Neural cell (in vitro differentiated cells): ENCODE results near the gene ABHD14A.

ENCODE experiments used
- EP300 ChIP-seq: fragments of 450-650 bp; conservative IDR thresholded peaks from 2 replicates; pipeline ENCODE4 v1.6.1; 2014; ENCODE audit warnings: antibody characterized with exemption, mild to moderate bottlenecking, moderate library complexity; ENCODE audit not compliant: poor library complexity, severe bottlenecking
- EZH2 ChIP-seq: fragments of 200-600, 300-800 bp; shearing (Covaris generic), sonication (generic); IDR thresholded peaks from 2 replicates; pipeline ENCODE4 v1.6.1; 2014; ENCODE audit warnings: antibody characterized with exemption, low read length, borderline replicate concordance, mild to moderate bottlenecking; ENCODE audit not compliant: insufficient read depth, poor library complexity, severe bottlenecking
- MXI1 ChIP-seq: fragments of 450-650 bp; conservative IDR thresholded peaks from 2 replicates; pipeline ENCODE4 v1.6.1; 2014; ENCODE audit warnings: antibody characterized with exemption, mild to moderate bottlenecking; ENCODE audit not compliant: poor library complexity, severe bottlenecking
- POLR2AphosphoS5 ChIP-seq: IDR thresholded peaks from 2 replicates; pipeline ENCODE4 v1.6.1; 2012
- RAD21 ChIP-seq: fragments of 450-650 bp; conservative IDR thresholded peaks from 2 replicates; pipeline ENCODE4 v1.6.1; 2014; ENCODE audit warnings: antibody characterized with exemption, mild to moderate bottlenecking, moderate library complexity
- TAF1 ChIP-seq: IDR thresholded peaks from 2 replicates; pipeline ENCODE4 v1.6.1; 2012; ENCODE audit warnings: low read depth
- TF ChIP-seq, protein P1 (sequence below): fragments of 450-650 bp; IDR thresholded peaks from 2 replicates; pipeline ENCODE4 v1.5.1; 2014; ENCODE audit warnings: antibody characterized with exemption, mild to moderate bottlenecking, moderate library complexity; ENCODE audit not compliant: poor library complexity, severe bottlenecking
- TF ChIP-seq, protein P2 (sequence below): IDR thresholded peaks from 2 replicates; pipeline ENCODE4 v1.6.1; 2012; ENCODE audit warnings: borderline replicate concordance

DNA sequence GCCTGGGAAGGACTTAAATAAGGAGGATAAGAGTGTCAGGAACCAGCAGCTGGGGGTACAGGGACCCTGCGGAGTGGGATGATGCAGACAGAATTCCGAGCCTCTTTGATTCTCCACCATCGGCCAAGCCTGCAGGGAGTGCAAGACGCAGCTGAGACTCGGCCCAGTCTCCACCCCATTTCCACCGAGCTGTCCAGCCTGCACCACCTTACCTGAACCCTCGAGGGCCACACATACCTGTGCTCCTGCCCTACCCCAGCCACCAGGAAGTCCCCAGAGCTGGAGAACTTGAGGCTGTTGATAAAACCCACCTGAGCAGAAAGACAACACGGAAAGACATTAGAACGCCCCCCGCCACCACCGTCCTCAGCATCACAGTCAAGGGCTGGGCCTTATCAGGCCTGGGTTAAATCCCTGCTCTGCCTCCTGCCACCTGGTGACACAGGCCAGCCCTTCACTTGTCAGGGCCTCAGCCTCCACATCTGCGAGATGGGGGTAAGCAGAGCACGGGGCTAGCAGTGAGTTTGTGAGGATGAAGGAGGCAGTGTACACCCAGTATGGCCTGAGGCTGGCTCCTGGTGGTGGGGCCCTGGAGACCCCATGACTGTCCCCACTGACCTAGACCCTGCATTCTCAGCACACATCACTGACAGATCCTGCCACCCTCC is 41.3 kb upstream of the ABHD14A start:
- TF ChIP-seq, protein P1, sequence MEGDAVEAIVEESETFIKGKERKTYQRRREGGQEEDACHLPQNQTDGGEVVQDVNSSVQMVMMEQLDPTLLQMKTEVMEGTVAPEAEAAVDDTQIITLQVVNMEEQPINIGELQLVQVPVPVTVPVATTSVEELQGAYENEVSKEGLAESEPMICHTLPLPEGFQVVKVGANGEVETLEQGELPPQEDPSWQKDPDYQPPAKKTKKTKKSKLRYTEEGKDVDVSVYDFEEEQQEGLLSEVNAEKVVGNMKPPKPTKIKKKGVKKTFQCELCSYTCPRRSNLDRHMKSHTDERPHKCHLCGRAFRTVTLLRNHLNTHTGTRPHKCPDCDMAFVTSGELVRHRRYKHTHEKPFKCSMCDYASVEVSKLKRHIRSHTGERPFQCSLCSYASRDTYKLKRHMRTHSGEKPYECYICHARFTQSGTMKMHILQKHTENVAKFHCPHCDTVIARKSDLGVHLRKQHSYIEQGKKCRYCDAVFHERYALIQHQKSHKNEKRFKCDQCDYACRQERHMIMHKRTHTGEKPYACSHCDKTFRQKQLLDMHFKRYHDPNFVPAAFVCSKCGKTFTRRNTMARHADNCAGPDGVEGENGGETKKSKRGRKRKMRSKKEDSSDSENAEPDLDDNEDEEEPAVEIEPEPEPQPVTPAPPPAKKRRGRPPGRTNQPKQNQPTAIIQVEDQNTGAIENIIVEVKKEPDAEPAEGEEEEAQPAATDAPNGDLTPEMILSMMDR: no peak
- TF ChIP-seq TAF1: no peak
- TF ChIP-seq EZH2: no peak
- TF ChIP-seq MXI1: no peak
- no peak for TF ChIP-seq EP300
- TF ChIP-seq RAD21: no peak
- no peak for TF ChIP-seq POLR2AphosphoS5
- TF ChIP-seq, protein P2, sequence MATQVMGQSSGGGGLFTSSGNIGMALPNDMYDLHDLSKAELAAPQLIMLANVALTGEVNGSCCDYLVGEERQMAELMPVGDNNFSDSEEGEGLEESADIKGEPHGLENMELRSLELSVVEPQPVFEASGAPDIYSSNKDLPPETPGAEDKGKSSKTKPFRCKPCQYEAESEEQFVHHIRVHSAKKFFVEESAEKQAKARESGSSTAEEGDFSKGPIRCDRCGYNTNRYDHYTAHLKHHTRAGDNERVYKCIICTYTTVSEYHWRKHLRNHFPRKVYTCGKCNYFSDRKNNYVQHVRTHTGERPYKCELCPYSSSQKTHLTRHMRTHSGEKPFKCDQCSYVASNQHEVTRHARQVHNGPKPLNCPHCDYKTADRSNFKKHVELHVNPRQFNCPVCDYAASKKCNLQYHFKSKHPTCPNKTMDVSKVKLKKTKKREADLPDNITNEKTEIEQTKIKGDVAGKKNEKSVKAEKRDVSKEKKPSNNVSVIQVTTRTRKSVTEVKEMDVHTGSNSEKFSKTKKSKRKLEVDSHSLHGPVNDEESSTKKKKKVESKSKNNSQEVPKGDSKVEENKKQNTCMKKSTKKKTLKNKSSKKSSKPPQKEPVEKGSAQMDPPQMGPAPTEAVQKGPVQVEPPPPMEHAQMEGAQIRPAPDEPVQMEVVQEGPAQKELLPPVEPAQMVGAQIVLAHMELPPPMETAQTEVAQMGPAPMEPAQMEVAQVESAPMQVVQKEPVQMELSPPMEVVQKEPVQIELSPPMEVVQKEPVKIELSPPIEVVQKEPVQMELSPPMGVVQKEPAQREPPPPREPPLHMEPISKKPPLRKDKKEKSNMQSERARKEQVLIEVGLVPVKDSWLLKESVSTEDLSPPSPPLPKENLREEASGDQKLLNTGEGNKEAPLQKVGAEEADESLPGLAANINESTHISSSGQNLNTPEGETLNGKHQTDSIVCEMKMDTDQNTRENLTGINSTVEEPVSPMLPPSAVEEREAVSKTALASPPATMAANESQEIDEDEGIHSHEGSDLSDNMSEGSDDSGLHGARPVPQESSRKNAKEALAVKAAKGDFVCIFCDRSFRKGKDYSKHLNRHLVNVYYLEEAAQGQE: no peak
